ENCODE data around the gene ERC1. TPM values are rescaled to one million over a fixed set of nuclear protein-coding genes. Genes with fewer than 3 reads are reported as not detected.
A peak's percentile ranks its signal among the peaks of the same experiment; 100 is the strongest.

Gene ERC1
- total and polyA plus RNA-seq, 2 of the 4 experiments (the other 2 are of a cell fraction): 11.6 to 25.6 TPM

- Histone ChIP-seq H2AFZ (replicated peaks; ENCODE audit: low read length, poor library complexity) (no peak overlapping the region), H4K8ac (ENCODE audit: low read depth in 2 of 2, low read length in 2 of 2) (no peak overlapping the region), H3K14ac (replicated peaks; ENCODE audit: low read depth, low read length) (peak overlapping the region; percentile 92; the same call in 1 of the 2 replicates), H2AK5ac (ENCODE audit: low read depth, low read length) (peak overlapping the region; percentile 2; the same call in 1 of the 2 replicates), H2AK9ac (replicated peaks; ENCODE audit: low read depth, low read length, poor library complexity) (no peak overlapping the region), H3K27me3 (ENCODE audit: control insufficient read depth, insufficient read depth, low read length) (no peaks in the 10 kb centered on the region), H3K9me1 (ENCODE audit: insufficient read depth, low read length) (peaks cover 39% of the 10 kb centered on the region), H2BK5ac (ENCODE audit: low read depth, low read length, poor library complexity, severe bottlenecking) (no peak overlapping the region), H3K9me3 (ENCODE audit: control insufficient read depth, insufficient read depth, low read length) (no peaks in the 10 kb centered on the region), H3K27ac (ENCODE audit: insufficient read depth, low read length) (no peak overlapping the region), H3K18ac (ENCODE audit: low read depth, low read length) (no peak overlapping the region), H3K23ac (ENCODE audit: low read depth, low read length) (peak overlapping the region; percentile 63; the same call in 1 of the 2 replicates), H3K4me2 (ENCODE audit: low read depth, low read length) (peak overlapping the region; percentile 75), H3K4me1 (ENCODE audit: control insufficient read depth, insufficient read depth, low read length) (peaks cover 46% of the 10 kb centered on the region), H3K4me3 (ENCODE audit: insufficient read depth, low read depth, low read length) (peak overlapping the region; percentile 58; the same call in 1 of the 2 replicates), H4K91ac (ENCODE audit: insufficient read depth, low read depth, low read length) (no peak overlapping the region), H2BK20ac (ENCODE audit: low read depth, low read length) (no peak overlapping the region), H3K79me1 (ENCODE audit: low read depth in 1 of 2, low read length in 2 of 2) (peaks cover 11 to 84% of the 10 kb centered on the region in 2 experiments; a peak in 3 of 4 replicates), H3K9ac (ENCODE audit: low read depth, low read length) (no peak overlapping the region), H4K5ac (ENCODE audit: low read depth, low read length) (no peak overlapping the region), H2BK15ac (ENCODE audit: low read depth, low read length) (no peak overlapping the region), H3K56ac (ENCODE audit: extremely low read depth, insufficient read depth, low read length) (no peak overlapping the region), H2BK120ac (ENCODE audit: low read depth, low read length) (0 out of 2 replicates have a peak overlapping the region, but pooled peaks have one; percentile 9), H4K20me1 (ENCODE audit: insufficient read depth, low read length) (peaks cover 62% of the 10 kb centered on the region), H3K36me3 (ENCODE audit: control insufficient read depth, insufficient read depth, low read length) (no peaks in the 10 kb centered on the region), H3K4ac (ENCODE audit: low read depth, low read length) (peak overlapping the region; percentile 67; the same call in 1 of the 2 replicates)
- WGBS, 2 experiments (ENCODE audit: extremely low coverage in 2 of 2, insufficient read length in 1 of 2): 100% methylated on average over 2 of the region's 11 CpGs; no CpG with 5 or more reads in 1 of the 2 experiments
- POLR2A ChIA-PET (ENCODE audit: unreplicated experiment): no interaction called here
- no peak for DNase-seq
- intact Hi-C loops (cut with micrococcal nuclease) (loop anchor here (5.0 kb wide), 1 partner anchor 45 kb away; no protein-coding TSS in a partner anchor), in situ Hi-C loops (cut with MboI; ENCODE audit: low sequenced_read_pairs) (no loop called here), dilution Hi-C loops (cut with HindIII; ENCODE audit: low sequenced_read_pairs, unreplicated experiment) (no loop called here)
- BruUV-seq (replicated peaks): no TSS peak
- CTCF ChIA-PET: interaction anchor here (1.1 to 1.3 kb wide), 3 partner anchors 31 to 176 kb away, joined by 3 to 4 read pairs (median 3); no protein-coding TSS in a partner anchor
- TF ChIP-seq CTCF (conservative IDR thresholded peaks at IDR 0.05; ENCODE audit: low read depth, low read length): 0 out of 2 replicates have a peak, but pooled peaks have one; percentile 5
- no peak for TF ChIP-seq RAD21 (IDR thresholded peaks at IDR 0.05; ENCODE audit: low read length)
- TF ChIP-seq ELK1 (IDR thresholded peaks at IDR 0.05; ENCODE audit: borderline replicate concordance, low read depth, low read length): no peak
- TF ChIP-seq BHLHE40 (IDR thresholded peaks at IDR 0.05; ENCODE audit: low read depth, low read length): no peak
- TF ChIP-seq POLR2A (IDR thresholded peaks at IDR 0.05; ENCODE audit: low read depth, low read length): no peak
- TF ChIP-seq NFE2L2 (IDR thresholded peaks at IDR 0.05; ENCODE audit: low read depth, low read length): no peak
- no peak for ATAC-seq (ENCODE audit: low read depth)
Observed at GRCh38 chr12:1532375-1533165, 541.5 kb downstream of the ERC1 start.
